Measurements from ENCODE around the gene CHCHD4.
A peak's percentile ranks its signal among the peaks of the same experiment; 100 is the strongest.

Gene CHCHD4

DNA sequence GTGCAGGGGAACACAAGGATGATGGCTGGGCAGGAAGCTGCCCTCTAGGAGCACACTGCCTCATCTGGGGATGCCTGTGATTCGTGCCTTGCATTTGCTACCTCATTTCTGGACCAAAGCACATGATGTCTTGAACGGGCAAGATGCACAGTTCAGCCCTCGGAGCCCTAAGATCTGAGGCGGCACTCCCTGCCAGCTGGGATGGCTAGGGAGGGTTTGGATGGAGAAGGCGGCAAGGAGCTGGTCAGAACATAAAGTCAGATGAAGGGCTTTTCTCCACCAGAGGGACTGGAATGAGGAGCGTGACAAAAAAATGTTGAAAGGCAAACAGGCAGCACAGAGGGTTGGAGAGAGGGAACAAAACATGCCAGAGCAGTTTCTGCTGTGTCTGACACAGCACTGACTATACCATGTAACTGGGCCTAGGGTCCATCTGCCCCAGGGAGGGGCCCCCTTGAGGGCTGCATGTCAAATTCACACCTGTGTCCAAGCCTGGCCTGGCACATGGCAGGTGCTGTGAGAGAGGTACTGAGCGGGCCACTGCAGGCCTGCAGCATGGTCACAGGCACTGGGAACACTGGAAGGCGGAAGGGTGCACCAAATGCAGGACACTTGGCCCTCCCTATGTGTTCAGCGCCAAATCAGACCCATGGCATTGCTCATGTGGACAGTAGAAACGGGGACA is 21.9 kb upstream of the CHCHD4 start (continued):
- TF ChIP-seq, protein P1, sequence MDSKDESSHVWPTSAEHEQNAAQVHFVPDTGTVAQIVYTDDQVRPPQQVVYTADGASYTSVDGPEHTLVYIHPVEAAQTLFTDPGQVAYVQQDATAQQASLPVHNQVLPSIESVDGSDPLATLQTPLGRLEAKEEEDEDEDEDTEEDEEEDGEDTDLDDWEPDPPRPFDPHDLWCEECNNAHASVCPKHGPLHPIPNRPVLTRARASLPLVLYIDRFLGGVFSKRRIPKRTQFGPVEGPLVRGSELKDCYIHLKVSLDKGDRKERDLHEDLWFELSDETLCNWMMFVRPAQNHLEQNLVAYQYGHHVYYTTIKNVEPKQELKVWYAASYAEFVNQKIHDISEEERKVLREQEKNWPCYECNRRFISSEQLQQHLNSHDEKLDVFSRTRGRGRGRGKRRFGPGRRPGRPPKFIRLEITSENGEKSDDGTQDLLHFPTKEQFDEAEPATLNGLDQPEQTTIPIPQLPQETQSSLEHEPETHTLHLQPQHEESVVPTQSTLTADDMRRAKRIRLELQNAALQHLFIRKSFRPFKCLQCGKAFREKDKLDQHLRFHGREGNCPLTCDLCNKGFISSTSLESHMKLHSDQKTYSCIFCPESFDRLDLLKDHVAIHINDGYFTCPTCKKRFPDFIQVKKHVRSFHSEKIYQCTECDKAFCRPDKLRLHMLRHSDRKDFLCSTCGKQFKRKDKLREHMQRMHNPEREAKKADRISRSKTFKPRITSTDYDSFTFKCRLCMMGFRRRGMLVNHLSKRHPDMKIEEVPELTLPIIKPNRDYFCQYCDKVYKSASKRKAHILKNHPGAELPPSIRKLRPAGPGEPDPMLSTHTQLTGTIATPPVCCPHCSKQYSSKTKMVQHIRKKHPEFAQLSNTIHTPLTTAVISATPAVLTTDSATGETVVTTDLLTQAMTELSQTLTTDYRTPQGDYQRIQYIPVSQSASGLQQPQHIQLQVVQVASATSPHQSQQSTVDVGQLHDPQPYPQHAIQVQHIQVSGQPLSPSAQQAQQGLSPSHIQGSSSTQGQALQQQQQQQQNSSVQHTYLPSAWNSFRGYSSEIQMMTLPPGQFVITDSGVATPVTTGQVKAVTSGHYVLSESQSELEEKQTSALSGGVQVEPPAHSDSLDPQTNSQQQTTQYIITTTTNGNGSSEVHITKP (tag by site-specific recombination; IDR thresholded peaks at IDR 0.05): no peak
- TF ChIP-seq, protein P2, sequence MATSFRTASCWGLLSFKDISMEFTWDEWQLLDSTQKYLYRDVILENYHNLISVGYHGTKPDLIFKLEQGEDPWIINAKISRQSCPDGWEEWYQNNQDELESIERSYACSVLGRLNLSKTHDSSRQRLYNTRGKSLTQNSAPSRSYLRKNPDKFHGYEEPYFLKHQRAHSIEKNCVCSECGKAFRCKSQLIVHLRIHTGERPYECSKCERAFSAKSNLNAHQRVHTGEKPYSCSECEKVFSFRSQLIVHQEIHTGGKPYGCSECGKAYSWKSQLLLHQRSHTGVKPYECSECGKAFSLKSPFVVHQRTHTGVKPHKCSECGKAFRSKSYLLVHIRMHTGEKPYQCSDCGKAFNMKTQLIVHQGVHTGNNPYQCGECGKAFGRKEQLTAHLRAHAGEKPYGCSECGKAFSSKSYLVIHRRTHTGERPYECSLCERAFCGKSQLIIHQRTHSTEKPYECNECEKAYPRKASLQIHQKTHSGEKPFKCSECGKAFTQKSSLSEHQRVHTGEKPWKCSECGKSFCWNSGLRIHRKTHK (tag by site-specific recombination; IDR thresholded peaks at IDR 0.05): no peak
- TF ChIP-seq WT1 (tag by site-specific recombination; IDR thresholded peaks at IDR 0.05) (no peak), ZNF544 (tag by site-specific recombination; IDR thresholded peaks at IDR 0.05) (no peak), ZNF560 (tag by site-specific recombination; IDR thresholded peaks at IDR 0.05; ENCODE audit: borderline replicate concordance) (no peak), ZNF354C (tag by site-specific recombination; IDR thresholded peaks at IDR 0.05; ENCODE audit: borderline replicate concordance, low read depth) (no peak)
- TF ChIP-seq, protein P3, sequence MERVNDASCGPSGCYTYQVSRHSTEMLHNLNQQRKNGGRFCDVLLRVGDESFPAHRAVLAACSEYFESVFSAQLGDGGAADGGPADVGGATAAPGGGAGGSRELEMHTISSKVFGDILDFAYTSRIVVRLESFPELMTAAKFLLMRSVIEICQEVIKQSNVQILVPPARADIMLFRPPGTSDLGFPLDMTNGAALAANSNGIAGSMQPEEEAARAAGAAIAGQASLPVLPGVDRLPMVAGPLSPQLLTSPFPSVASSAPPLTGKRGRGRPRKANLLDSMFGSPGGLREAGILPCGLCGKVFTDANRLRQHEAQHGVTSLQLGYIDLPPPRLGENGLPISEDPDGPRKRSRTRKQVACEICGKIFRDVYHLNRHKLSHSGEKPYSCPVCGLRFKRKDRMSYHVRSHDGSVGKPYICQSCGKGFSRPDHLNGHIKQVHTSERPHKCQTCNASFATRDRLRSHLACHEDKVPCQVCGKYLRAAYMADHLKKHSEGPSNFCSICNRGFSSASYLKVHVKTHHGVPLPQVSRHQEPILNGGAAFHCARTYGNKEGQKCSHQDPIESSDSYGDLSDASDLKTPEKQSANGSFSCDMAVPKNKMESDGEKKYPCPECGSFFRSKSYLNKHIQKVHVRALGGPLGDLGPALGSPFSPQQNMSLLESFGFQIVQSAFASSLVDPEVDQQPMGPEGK (tag by site-specific recombination; IDR thresholded peaks at IDR 0.05): no peak

DNA sequence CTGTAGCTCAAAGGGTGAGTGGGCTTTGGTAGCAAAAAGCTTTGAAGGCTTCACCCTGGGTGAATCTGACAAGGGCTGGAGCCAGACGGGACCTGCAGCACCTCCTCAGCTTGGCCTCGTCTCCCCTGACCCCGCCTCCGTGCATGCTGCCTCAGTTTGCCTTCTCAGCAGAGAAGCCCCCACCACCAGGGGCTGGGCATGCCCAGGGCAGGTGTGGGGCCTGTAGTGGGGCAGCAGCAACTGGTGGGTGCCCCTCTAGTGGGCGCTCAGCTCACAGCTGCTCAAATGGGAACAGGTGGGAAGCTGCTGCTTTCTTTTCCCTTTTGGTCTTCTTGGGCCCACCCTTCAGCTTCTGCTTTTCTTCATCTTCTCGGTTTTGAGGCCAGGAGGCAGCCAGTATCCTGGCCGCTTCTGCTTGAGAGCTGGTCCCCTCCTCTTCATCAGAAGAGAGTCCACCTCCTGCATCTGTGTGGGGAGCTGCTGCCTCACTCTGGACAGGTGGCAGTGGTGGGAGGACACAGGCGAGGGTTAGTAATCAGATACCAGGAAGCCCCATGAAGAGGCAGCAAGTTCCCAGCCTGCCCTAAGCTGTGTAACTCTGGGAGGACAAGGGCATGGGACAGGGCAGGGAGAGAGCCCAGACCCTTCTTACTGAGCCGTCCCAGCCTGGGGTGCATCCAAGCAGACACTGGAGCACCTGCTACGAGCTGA is 21.2 kb upstream of the CHCHD4 start:
- no peak overlapping the region for H3K27ac ChIP-seq (ENCODE audit: extremely low read depth, low read depth, low read length)
- CTCF ChIA-PET: interaction anchor here (1.0 to 1.2 kb wide), 4 partner anchors 20 to 250 kb away, joined by 3 to 5 read pairs (median 3); no protein-coding TSS in a partner anchor
- peaks cover 0 to 70% of the 10 kb centered on the region in 2 experiments; a peak in 2 of 3 replicates for H3K36me3 ChIP-seq (ENCODE audit: control insufficient read depth in 2 of 2, insufficient read depth in 1 of 2, low read length in 2 of 2)

DNA sequence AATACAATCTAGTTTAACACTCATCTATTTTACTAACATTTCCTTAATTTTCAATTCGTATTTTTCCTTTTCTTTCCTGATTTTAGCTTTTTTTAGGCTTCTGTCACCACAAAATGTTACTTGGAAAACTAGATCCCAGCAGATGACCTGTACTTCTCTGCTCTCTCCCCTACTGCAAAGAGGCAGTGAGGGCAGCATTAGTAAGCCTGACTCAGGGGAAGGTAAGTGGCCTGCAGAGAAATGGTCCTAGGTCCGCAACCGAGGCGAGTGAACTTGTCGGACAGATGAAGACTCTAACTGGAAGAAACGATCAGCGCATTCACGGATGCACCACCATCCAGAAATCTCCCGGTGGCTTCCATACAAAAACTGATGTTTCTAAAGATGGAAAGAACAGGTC is 20.6 kb upstream of the CHCHD4 start:
- POLR2A ChIA-PET: interaction anchor here (1.2 to 3.6 kb wide), 5 partner anchors 9 to 33 kb away, joined by 3 to 12 read pairs (median 5); partner anchors contain the start of genes CHCHD4, LSM3, TMEM43 and XPC
- CTCF ChIA-PET: interaction anchor here (1.0 to 1.2 kb wide), 4 partner anchors 20 to 249 kb away, joined by 3 to 5 read pairs (median 3); no protein-coding TSS in a partner anchor
- TF ChIP-seq ZNF529 (tag by site-specific recombination; IDR thresholded peaks at IDR 0.05; ENCODE audit: insufficient replicate concordance): no peak
- TF ChIP-seq ZNF155 (tag by site-specific recombination; IDR thresholded peaks at IDR 0.05): no peak
- TF ChIP-seq ZNF707 (tag by site-specific recombination; IDR thresholded peaks at IDR 0.05): no peak
- TF ChIP-seq ZNF24 (tag by site-specific recombination; IDR thresholded peaks at IDR 0.05): no peak
- no peak for TF ChIP-seq ZNF394 (tag by site-specific recombination; IDR thresholded peaks at IDR 0.05; ENCODE audit: borderline replicate concordance)
- no peak; the same call in 1 of the 2 replicates for TF ChIP-seq ZNF335 (tag by site-specific recombination; conservative IDR thresholded peaks at IDR 0.05)
- TF ChIP-seq ZSCAN23 (tag by site-specific recombination; IDR thresholded peaks at IDR 0.05): no peak
- TF ChIP-seq, protein P4, sequence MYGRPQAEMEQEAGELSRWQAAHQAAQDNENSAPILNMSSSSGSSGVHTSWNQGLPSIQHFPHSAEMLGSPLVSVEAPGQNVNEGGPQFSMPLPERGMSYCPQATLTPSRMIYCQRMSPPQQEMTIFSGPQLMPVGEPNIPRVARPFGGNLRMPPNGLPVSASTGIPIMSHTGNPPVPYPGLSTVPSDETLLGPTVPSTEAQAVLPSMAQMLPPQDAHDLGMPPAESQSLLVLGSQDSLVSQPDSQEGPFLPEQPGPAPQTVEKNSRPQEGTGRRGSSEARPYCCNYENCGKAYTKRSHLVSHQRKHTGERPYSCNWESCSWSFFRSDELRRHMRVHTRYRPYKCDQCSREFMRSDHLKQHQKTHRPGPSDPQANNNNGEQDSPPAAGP (tag by site-specific recombination; IDR thresholded peaks at IDR 0.05): no peak
- TF ChIP-seq HOXD13 (CRISPR knock-in tag; IDR thresholded peaks at IDR 0.05; ENCODE audit: borderline replicate concordance): no peak
- TF ChIP-seq ZNF184 (tag by site-specific recombination; IDR thresholded peaks at IDR 0.05): no peak
- no peak for TF ChIP-seq ZNF624 (tag by site-specific recombination; IDR thresholded peaks at IDR 0.05)

More for the DNA sequence above, 21.2 kb upstream of the CHCHD4 start:
- Histone ChIP-seq H3K9me3 (ENCODE audit: control insufficient read depth, insufficient read depth, low read depth, low read length) (no peaks in the 10 kb centered on the region), H3K4me1 (ENCODE audit: control insufficient read depth, insufficient read depth, low read length) (peaks cover 11% of the 10 kb centered on the region), H3K4me3 (ENCODE audit: low read depth, low read length) (no peak overlapping the region)
- POLR2A ChIA-PET: interaction anchor here (1.2 to 3.6 kb wide), 4 partner anchors 8 to 33 kb away, joined by 3 to 12 read pairs (median 6); partner anchors contain the start of genes CHCHD4, LSM3, TMEM43 and XPC
- TF ChIP-seq, protein P5, sequence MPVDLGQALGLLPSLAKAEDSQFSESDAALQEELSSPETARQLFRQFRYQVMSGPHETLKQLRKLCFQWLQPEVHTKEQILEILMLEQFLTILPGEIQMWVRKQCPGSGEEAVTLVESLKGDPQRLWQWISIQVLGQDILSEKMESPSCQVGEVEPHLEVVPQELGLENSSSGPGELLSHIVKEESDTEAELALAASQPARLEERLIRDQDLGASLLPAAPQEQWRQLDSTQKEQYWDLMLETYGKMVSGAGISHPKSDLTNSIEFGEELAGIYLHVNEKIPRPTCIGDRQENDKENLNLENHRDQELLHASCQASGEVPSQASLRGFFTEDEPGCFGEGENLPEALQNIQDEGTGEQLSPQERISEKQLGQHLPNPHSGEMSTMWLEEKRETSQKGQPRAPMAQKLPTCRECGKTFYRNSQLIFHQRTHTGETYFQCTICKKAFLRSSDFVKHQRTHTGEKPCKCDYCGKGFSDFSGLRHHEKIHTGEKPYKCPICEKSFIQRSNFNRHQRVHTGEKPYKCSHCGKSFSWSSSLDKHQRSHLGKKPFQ (tag by site-specific recombination; IDR thresholded peaks at IDR 0.05): no peak
- TF ChIP-seq SCRT2 (tag by site-specific recombination; IDR thresholded peaks at IDR 0.05): peak; percentile 68

More for the DNA sequence above, 20.6 kb upstream of the CHCHD4 start:
- no peak overlapping the region for H3K4me3 ChIP-seq (ENCODE audit: low read depth, low read length)
- H3K4me1 ChIP-seq (ENCODE audit: control insufficient read depth, insufficient read depth, low read length): peaks cover 11% of the 10 kb centered on the region
- H3K9me3 ChIP-seq (ENCODE audit: control insufficient read depth, insufficient read depth, low read depth, low read length): no peaks in the 10 kb centered on the region
- H3K36me3 ChIP-seq (ENCODE audit: control insufficient read depth in 2 of 2, insufficient read depth in 1 of 2, low read length in 2 of 2): peaks cover 0 to 70% of the 10 kb centered on the region in 2 experiments; a peak in 2 of 3 replicates
- H3K27ac ChIP-seq (ENCODE audit: extremely low read depth, low read depth, low read length): no peak overlapping the region

Measured in HEK293 (cell line).